Astrocyte of the spinal cord (primary cell): ENCODE results near the gene TPP2.

Experiments
- DNase-seq: peaks from one replicate; pipeline ENCODE4 v3.0.0; 2011; ENCODE audit warnings: low read depth, low spot score
- H3K4me3 ChIP-seq: 2 replicates; pipeline ENCODE4 v1.5.1; 2011; ENCODE audit warnings: low read depth, mild to moderate bottlenecking, low read length, moderate library complexity
- in situ Hi-C: cut with HindIII; loops from 2 replicates; pipeline ENCODE4 v1.10.0; 2017; ENCODE audit warnings: low sequenced_read_pairs
- TF ChIP-seq, protein P1 (sequence below): IDR thresholded peaks from 2 replicates; pipeline ENCODE4 v1.5.1; 2012; ENCODE audit warnings: low read depth, mild to moderate bottlenecking, low read length, inconsistent platforms

TPP2 gene

GRCh38 chr13:102683637-102684036 is 86.9 kb downstream of the TPP2 start:
- TF ChIP-seq, protein P1, sequence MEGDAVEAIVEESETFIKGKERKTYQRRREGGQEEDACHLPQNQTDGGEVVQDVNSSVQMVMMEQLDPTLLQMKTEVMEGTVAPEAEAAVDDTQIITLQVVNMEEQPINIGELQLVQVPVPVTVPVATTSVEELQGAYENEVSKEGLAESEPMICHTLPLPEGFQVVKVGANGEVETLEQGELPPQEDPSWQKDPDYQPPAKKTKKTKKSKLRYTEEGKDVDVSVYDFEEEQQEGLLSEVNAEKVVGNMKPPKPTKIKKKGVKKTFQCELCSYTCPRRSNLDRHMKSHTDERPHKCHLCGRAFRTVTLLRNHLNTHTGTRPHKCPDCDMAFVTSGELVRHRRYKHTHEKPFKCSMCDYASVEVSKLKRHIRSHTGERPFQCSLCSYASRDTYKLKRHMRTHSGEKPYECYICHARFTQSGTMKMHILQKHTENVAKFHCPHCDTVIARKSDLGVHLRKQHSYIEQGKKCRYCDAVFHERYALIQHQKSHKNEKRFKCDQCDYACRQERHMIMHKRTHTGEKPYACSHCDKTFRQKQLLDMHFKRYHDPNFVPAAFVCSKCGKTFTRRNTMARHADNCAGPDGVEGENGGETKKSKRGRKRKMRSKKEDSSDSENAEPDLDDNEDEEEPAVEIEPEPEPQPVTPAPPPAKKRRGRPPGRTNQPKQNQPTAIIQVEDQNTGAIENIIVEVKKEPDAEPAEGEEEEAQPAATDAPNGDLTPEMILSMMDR: no peak
- in situ Hi-C loops: no loop called here
- no peak overlapping the region for H3K4me3 ChIP-seq
- DNase-seq: no peak

GRCh38 chr13:102686024-102686423 is 89.2 kb downstream of the TPP2 start:
- no peak for DNase-seq
- no peak overlapping the region for H3K4me3 ChIP-seq
- TF ChIP-seq, protein P1: no peak
- in situ Hi-C loops: no loop called here

GRCh38 chr13:102687520-102687919 is 90.7 kb downstream of the TPP2 start:
- TF ChIP-seq, protein P1: no peak
- H3K4me3 ChIP-seq: no peak overlapping the region
- in situ Hi-C loops: no loop called here
- no peak for DNase-seq

DNA sequence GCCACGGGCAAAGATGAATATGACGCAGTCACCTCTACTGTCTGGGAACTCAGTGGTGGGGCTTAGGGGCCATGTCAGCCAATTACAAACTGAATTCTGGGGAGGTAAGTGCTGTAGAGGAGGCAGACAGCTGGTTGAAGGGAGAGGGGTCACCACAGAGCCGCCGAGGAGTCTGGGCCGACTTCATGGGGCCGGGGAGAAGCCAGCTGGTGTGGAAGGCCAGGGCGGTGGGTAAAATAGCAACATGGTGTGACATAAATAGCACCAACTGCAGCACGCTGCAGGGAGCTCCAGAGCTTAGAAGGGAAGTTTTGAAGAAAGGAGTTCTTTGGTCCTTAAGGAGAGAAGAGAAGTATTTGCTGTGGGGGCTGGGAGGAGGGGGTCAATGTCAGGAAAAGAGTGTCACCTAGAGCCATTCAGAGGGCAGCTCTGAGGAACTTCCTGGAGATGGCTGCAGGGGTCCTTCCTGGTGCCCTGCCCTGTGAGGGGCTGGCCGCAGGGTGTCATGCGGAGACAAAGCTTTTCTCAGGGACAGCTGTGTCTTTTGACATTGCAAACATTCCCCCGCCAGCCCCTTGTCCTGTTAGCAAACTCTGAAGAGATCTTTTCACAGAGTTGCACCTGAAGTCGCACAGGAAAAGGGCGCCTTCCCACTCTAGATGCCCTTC is 91.7 kb downstream of the TPP2 start:
- TF ChIP-seq, protein P1: no peak
- in situ Hi-C loops: no loop called here
- no peak for DNase-seq
- H3K4me3 ChIP-seq: no peak overlapping the region

DNA sequence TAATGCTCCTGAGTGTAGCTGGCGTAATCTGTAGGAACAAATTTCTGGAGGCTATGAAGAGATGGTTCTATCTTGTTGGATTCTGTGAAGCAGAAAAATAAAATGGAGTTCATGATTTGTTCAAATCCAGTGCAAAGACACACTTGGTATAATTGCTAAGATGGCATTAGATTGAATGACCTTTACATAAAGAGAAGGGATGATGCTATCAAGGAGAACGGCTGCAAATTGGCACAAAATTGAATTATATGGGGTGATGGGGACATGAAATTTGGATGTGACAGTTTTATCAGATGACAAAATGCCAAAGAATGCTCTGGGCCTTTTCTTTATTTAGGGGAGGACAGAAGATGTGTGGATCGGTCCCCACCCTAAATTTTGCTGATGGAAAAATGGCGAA is 94.1 kb downstream of the TPP2 start:
- in situ Hi-C loops: no loop called here
- DNase-seq: no peak
- H3K4me3 ChIP-seq: no peak overlapping the region
- TF ChIP-seq, protein P1: no peak

GRCh38 chr13:102692491-102692826 is 95.7 kb downstream of the TPP2 start:
- no peak for DNase-seq
- in situ Hi-C loops: no loop called here
- TF ChIP-seq, protein P1: no peak

More at GRCh38 chr13:102692491-102692826, 95.7 kb downstream of the TPP2 start:
- H3K4me3 ChIP-seq: no peak overlapping the region
